GM20000 (cell line): ENCODE results near the gene TMEM200B.
"Not testable (repeated sequence)": the region's sequence is repeated elsewhere in the genome, so short reads cannot be mapped to it uniquely, and the experiment has no call there.

ENCODE experiments used
- DNase-seq: peaks from one replicate; pipeline ENCODE4 v3.0.0; 2012; ENCODE audit warnings: low spot score
- CTCF ChIP-seq: IDR thresholded peaks from 2 replicates; pipeline ENCODE4 v1.5.1; 2012; ENCODE audit warnings: mild to moderate bottlenecking, control low read depth; ENCODE audit errors: extremely low read depth, missing control alignments

TMEM200B gene

DNA sequence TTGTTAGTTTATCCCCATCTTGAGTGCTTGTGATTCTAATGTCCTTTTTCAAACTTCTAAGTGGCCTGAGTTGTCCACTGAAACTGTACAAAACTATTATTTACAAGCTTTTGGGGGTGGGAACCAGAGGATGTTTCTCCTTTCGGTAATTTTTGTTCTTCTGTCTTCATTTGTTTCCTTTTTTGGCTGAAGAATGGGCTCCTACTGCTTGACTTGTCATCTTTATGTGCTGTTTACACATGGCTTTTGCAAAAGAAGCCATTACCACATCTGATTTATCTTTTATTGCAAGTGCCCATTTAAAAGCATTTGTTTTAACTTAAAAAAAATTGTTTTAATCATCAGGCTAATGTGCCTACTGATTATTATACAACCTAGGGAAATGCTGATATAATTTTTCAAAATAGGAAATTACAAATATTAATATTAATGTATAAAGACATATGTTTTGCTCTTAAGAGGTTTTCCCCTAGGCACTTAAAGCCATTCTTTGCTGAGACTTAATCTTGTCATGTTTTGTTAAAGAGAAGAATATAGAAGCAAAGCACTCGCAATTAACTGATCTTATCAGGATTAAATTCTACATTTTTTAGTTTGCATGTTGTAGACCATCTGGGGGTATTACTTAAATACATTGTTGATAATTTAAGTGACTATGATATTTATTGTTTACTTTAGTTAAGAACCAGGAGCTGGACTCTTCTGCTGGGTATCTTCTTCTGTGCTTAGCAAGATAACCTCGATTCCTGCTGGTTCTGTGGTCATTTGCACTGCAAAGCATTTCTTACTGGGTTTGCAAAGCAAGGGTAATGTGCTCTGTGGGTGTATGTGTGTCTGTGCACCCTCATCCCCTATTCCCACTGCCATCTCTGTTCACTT lies 40.1 kb downstream of the TMEM200B start:
- DNase-seq, result no peak
- TF ChIP-seq CTCF, result no peak

- DNase-seq, result no peak
- no peak for TF ChIP-seq CTCF
Observed at GRCh38 chr1:29082519-29082918, 41.2 kb downstream of the TMEM200B start.

DNA sequence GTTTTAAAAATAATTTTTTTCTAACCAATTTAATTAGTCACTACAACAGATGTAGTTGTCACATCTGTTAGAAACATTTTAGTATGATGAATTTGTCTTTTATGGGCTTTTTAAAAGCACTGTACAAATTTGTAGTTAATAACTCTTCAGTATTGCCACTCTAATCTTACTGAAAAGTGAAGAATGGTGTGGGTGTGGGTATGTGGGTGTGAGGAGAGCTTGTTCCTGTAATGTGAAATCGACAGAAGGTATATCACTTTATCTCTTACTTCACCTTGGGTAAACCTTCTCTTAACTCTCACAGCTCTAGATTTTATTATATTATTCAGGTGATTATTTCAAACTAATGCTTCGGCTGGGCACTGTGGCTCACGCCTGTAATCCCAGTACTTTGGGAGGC lies 42.5 kb downstream of the TMEM200B start:
- no peak for DNase-seq
- TF ChIP-seq CTCF, result no peak

DNA sequence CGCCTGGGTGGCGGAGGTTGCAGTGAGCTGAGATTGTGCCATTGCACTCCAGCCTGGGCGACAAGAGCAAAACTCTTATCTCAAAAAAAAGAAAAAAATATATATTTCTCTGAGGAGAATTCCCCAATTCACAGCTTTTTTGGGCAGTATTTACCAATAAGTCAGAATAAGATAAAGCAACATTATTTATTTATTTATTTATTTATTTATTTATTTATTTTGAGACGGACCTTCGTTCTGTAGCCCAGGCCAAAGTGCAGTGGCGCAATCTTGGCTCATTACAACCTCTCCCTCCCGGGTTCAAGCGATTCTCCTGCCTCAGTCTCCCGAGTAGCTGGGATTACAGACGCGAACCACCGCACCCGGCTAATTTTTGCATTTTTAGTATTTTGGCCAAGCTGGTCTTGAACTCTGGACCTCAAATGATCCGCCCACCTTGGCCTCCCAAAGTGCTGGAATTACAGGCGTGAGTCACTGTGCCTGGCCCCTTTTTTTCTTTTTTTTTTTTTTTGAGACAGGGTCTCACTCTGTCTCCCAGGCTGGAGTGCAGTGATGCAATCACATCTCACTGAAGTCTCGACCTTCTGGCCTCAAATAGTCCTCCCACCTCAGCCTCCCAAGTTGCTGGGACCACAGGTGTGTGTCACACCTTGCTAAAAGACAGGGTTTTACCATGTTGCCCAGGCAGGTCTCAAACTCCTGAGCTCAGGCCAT lies 43.6 kb downstream of the TMEM200B start:
- not testable (repeated sequence) for DNase-seq

DNA sequence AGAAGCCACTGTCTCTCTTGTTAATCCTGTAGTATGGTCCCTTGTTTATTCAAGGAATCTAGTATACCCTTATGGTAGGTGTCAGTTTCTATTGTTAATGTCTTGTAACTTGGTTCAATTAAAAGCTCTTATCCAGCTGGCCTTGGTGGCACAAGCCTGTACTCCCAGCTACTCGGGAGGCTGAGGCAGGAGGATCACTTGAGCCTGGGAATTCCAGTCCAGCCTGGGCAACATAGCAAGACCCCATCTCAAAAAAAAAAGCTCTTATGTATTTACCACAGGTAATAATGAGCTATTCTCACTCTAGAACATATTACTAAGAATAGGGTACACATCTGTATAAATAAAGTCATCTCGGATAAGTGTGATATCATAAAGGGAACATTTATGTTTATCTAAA lies 46.5 kb downstream of the TMEM200B start:
- TF ChIP-seq CTCF, result no peak
- no peak for DNase-seq
